ENCODE measurements around the gene MYCBPAP. TPM values are rescaled to one million over a fixed set of nuclear protein-coding genes. Genes with fewer than 3 reads are reported as not detected.

The MYCBPAP gene
- total RNA-seq, 2 experiments from 2014 or later = 0.78 to 1.5 TPM

DNA sequence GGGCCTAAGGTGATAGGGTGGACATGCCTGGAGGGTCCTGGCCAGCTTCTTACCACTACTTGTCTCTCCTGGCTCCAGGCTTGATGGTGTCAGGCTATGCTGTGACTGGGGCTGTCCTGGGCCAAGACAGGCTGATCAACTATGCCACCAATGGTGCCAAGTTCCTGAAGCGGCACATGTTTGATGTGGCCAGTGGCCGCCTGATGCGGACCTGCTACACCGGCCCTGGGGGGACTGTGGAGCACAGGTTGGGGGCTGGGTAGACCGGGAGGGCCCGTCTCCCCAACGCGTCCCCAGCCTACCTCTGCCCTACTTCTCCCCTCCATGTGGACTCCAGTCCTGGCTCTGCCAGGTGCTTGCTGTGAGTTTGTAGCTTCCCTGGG is 43.2 kb downstream of the MYCBPAP start:
- H3K9me3 Mint-ChIP-seq = no peaks in the 10 kb centered on the region
- no peak overlapping the region for H3K4me3 Mint-ChIP-seq
- DNase-seq (no peak), ATAC-seq (ENCODE audit: poor library complexity) (no peak)
- peaks cover 7% of the 10 kb centered on the region for H3K27me3 Mint-ChIP-seq
- peaks cover 5% of the 10 kb centered on the region for H3K4me1 Mint-ChIP-seq (ENCODE audit: low read depth)
- H3K27ac Mint-ChIP-seq = no peak overlapping the region
- no peak overlapping the region for H3K4me3 ChIP-seq (ENCODE audit: low read length)
- H3K4me1 ChIP-seq (ENCODE audit: insufficient read depth, low read length) = peaks cover 14% of the 10 kb centered on the region
- ChIA-PET CTCF (no interaction called here), POLR2A (interaction anchor here (1.6 kb wide), 1 partner anchor 9 kb away, joined by 7 read pairs; the partner anchor contains the start of gene CACNA1G)
- H3K36me3 Mint-ChIP-seq (ENCODE audit: low read depth) = no peaks in the 10 kb centered on the region
- H3K9me3 ChIP-seq (ENCODE audit: control insufficient read depth in 1 of 2, insufficient read depth in 1 of 2, low read length in 2 of 2) = no peaks in the 10 kb centered on the region
- TF ChIP-seq, protein P1, sequence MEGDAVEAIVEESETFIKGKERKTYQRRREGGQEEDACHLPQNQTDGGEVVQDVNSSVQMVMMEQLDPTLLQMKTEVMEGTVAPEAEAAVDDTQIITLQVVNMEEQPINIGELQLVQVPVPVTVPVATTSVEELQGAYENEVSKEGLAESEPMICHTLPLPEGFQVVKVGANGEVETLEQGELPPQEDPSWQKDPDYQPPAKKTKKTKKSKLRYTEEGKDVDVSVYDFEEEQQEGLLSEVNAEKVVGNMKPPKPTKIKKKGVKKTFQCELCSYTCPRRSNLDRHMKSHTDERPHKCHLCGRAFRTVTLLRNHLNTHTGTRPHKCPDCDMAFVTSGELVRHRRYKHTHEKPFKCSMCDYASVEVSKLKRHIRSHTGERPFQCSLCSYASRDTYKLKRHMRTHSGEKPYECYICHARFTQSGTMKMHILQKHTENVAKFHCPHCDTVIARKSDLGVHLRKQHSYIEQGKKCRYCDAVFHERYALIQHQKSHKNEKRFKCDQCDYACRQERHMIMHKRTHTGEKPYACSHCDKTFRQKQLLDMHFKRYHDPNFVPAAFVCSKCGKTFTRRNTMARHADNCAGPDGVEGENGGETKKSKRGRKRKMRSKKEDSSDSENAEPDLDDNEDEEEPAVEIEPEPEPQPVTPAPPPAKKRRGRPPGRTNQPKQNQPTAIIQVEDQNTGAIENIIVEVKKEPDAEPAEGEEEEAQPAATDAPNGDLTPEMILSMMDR (IDR thresholded peaks at IDR 0.05) = no peak
- no peaks in the 10 kb centered on the region for H3K27me3 ChIP-seq (ENCODE audit: control insufficient read depth in 1 of 2, insufficient read depth in 2 of 2, low read length in 2 of 2)
- intact Hi-C loops (cut with DNase I, micrococcal nuclease) = no loop called here
- H3K27ac ChIP-seq (ENCODE audit: low read depth in 1 of 2, low read length in 2 of 2) = no peak overlapping the region
- H3K36me3 ChIP-seq (ENCODE audit: insufficient read depth, low read length) = no peaks in the 10 kb centered on the region

DNA sequence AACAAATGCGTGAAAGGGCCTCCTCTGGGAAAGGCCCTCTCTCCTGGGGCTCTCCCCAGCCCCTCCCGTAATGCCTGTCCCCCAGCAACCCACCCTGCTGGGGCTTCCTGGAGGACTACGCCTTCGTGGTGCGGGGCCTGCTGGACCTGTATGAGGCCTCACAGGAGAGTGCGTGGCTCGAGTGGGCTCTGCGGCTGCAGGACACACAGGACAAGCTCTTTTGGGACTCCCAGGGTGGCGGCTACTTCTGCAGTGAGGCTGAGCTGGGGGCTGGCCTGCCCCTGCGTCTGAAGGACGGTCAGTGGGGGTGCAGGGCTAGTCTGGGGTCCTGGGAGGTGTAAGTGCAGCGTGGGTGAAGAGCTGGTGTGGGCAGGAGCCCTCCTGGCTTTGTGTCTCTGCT is 43.6 kb downstream of the MYCBPAP start:
- no peaks in the 10 kb centered on the region for H3K36me3 Mint-ChIP-seq (ENCODE audit: low read depth)
- no peak overlapping the region for H3K27ac ChIP-seq (ENCODE audit: low read depth in 1 of 2, low read length in 2 of 2)

DNA sequence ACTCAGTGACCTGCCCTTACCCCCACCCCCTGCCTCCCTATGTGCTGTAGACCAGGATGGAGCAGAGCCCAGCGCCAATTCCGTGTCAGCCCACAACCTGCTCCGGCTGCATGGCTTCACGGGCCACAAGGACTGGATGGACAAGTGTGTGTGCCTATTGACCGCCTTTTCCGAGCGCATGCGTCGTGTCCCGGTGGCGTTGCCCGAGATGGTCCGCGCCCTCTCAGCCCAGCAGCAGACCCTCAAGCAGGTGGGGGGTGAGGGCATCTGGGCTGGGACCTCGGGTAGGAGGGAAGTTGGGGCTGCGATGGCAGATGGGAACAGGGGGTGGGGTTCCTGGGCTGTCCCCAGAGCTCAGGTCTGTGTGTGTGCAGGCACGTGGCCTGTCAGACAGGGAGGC is 46.0 kb downstream of the MYCBPAP start:
- no peak overlapping the region for H3K4me3 ChIP-seq (ENCODE audit: low read length)
- POLR2A ChIA-PET = no interaction called here
- Mint-ChIP-seq H3K4me3 (no peak overlapping the region), H3K36me3 (ENCODE audit: low read depth) (no peaks in the 10 kb centered on the region), H3K4me1 (ENCODE audit: low read depth) (peaks cover 10% of the 10 kb centered on the region), H3K27ac (no peak overlapping the region), H3K27me3 (peaks cover 31% of the 10 kb centered on the region), H3K9me3 (no peaks in the 10 kb centered on the region)
- ATAC-seq (ENCODE audit: poor library complexity) (no peak), DNase-seq (no peak)
- peaks cover 7% of the 10 kb centered on the region for H3K4me1 ChIP-seq (ENCODE audit: insufficient read depth, low read length)
- CTCF ChIA-PET = no interaction called here
- H3K36me3 ChIP-seq (ENCODE audit: insufficient read depth, low read length) = no peaks in the 10 kb centered on the region
- peaks cover 17% of the 10 kb centered on the region in 2 experiments for H3K27me3 ChIP-seq (ENCODE audit: control insufficient read depth in 1 of 2, insufficient read depth in 2 of 2, low read length in 2 of 2)
- TF ChIP-seq, protein P1 (IDR thresholded peaks at IDR 0.05) = no peak
- H3K9me3 ChIP-seq (ENCODE audit: control insufficient read depth in 1 of 2, insufficient read depth in 1 of 2, low read length in 2 of 2) = peaks cover 0 to 4% of the 10 kb centered on the region in 2 experiments
- intact Hi-C loops (cut with DNase I, micrococcal nuclease) = no loop called here
- H3K27ac ChIP-seq (ENCODE audit: low read depth in 1 of 2, low read length in 2 of 2) = no peak overlapping the region

More for the DNA sequence above, 43.6 kb downstream of the MYCBPAP start:
- H3K27me3 ChIP-seq (ENCODE audit: control insufficient read depth in 1 of 2, insufficient read depth in 2 of 2, low read length in 2 of 2) = peaks cover 0 to under 1% of the 10 kb centered on the region in 2 experiments
- Mint-ChIP-seq H3K27me3 (peaks cover 11% of the 10 kb centered on the region), H3K4me1 (ENCODE audit: low read depth) (peaks cover 1% of the 10 kb centered on the region), H3K4me3 (no peak overlapping the region), H3K9me3 (no peaks in the 10 kb centered on the region), H3K27ac (no peak overlapping the region)
- no peaks in the 10 kb centered on the region for H3K36me3 ChIP-seq (ENCODE audit: insufficient read depth, low read length)
- TF ChIP-seq, protein P1 (IDR thresholded peaks at IDR 0.05) = no peak
- DNase-seq (no peak), ATAC-seq (ENCODE audit: poor library complexity) (no peak)
- CTCF ChIA-PET = no interaction called here
- H3K9me3 ChIP-seq (ENCODE audit: control insufficient read depth in 1 of 2, insufficient read depth in 1 of 2, low read length in 2 of 2) = no peaks in the 10 kb centered on the region
- intact Hi-C loops (cut with DNase I, micrococcal nuclease) = no loop called here
- POLR2A ChIA-PET = no interaction called here
- H3K4me1 ChIP-seq (ENCODE audit: insufficient read depth, low read length) = peaks cover 9% of the 10 kb centered on the region
- no peak overlapping the region for H3K4me3 ChIP-seq (ENCODE audit: low read length)

All from CD4-positive, alpha-beta T cell (primary cell).